Measurements from ENCODE around the gene B3GAT2.
A peak's percentile ranks its signal among the peaks of the same experiment; 100 is the strongest.

The B3GAT2 gene

DNA sequence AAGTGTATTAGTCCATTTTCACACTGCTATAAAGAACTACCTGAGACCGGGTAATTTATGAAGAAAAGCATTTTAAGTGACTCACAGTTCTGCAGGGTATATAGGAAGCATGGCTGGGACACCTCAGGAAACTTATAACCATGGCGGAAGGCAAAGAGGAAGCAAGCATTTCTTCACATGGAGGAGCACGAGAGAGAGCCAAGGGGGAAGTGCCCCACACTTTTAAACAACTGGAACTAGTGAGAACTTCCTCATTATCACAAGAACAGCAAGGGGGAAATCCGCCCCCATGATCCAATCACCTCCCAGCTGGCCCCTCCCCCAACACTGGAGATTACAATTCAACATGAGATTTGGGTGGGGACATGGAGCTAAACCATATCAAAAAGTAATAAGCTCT lies 28.3 kb upstream of the B3GAT2 start:
- no peak overlapping the region for H3K4me3 ChIP-seq (replicated peaks; ENCODE audit: low read depth, low read length)
- TF ChIP-seq, protein P1, sequence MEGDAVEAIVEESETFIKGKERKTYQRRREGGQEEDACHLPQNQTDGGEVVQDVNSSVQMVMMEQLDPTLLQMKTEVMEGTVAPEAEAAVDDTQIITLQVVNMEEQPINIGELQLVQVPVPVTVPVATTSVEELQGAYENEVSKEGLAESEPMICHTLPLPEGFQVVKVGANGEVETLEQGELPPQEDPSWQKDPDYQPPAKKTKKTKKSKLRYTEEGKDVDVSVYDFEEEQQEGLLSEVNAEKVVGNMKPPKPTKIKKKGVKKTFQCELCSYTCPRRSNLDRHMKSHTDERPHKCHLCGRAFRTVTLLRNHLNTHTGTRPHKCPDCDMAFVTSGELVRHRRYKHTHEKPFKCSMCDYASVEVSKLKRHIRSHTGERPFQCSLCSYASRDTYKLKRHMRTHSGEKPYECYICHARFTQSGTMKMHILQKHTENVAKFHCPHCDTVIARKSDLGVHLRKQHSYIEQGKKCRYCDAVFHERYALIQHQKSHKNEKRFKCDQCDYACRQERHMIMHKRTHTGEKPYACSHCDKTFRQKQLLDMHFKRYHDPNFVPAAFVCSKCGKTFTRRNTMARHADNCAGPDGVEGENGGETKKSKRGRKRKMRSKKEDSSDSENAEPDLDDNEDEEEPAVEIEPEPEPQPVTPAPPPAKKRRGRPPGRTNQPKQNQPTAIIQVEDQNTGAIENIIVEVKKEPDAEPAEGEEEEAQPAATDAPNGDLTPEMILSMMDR (IDR thresholded peaks at IDR 0.05; ENCODE audit: low read depth, low read length, missing control alignments): no peak
- no peak for DNase-seq (ENCODE audit: extremely low read depth, low read depth)

DNA sequence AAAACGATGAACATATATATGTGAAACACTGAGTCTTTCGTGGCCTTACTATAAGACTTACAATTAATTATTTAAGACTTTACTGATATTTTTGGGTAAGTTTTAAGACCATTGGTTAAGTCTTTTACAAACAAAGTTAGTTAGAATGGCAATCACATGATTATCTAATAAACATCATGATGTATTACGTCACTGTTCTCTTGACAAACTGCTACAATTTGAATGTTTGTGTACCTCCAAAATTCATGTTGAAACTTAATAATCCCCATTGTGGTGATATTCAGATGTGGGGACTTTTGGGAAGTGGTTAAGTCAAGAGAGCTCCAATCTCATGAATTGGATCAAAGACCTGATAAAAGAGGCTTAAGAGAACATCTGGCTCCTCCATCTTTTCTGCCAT lies 25.9 kb upstream of the B3GAT2 start:
- no peak overlapping the region for H3K4me3 ChIP-seq (replicated peaks; ENCODE audit: low read depth, low read length)
- DNase-seq (ENCODE audit: extremely low read depth, low read depth): no peak
- TF ChIP-seq, protein P1 (IDR thresholded peaks at IDR 0.05; ENCODE audit: low read depth, low read length, missing control alignments): no peak

DNA sequence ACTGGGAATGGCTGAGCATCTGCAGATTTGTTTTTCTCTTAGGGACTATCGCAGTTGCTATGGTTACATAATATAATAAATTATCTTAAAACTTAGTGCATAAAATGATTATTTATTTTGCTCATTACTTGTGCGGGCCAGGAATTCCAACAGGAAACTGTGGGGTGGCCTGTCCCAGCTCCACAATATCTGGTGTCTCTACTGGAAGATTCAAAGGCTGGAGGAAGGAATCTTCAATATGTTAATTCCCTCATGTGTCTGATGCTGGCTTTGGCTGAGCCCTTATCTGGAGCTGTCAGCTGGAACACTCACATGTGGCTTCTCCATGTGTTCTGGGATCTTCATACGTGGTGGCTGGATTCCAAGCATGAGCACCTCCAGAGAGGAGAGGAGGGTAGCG lies 23.9 kb upstream of the B3GAT2 start:
- DNase-seq (ENCODE audit: extremely low read depth, low read depth): no peak
- TF ChIP-seq, protein P1 (IDR thresholded peaks at IDR 0.05; ENCODE audit: low read depth, low read length, missing control alignments): no peak
- H3K4me3 ChIP-seq (replicated peaks; ENCODE audit: low read depth, low read length): no peak overlapping the region

DNA sequence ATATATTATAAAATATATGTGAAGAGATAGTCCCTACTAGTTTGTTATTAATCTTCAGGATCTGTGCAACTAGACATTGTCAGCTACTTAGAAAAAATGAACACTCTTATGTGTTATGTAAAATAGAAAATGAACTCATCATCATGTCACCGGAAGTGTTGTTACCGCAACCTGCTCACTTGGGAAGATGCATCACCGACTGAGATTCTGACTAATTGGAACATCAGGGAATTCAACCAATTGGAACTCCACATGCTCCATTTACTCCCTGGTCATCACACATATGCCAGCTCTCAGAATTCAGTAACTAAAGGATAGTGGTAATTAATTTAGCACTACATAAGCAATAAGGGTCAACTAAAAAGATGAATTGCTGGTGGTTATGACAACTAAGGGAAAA lies 16.7 kb upstream of the B3GAT2 start:
- no peak overlapping the region for H3K4me3 ChIP-seq (replicated peaks; ENCODE audit: low read depth, low read length)
- TF ChIP-seq, protein P1 (IDR thresholded peaks at IDR 0.05; ENCODE audit: low read depth, low read length, missing control alignments): no peak
- DNase-seq (ENCODE audit: extremely low read depth, low read depth): no peak

DNA sequence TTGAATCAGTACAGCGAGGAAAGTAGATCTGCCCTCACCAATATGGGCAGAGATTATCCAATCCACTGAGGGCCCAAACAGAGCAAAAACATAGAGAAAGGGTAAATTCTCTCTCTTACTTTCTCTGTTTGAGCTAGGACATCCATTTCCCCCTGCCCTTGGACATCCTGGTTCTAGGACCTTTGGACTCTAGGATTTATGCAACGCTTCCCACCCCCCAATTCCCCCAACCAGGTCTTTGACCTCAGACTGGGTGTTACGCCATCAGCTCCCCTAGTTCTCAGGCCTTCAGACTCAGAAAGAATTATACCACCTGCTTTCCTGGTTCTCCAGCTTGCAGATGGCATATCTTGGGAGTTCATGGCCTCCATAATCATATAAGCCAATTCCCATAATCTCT lies 10.2 kb upstream of the B3GAT2 start:
- no peak for DNase-seq (ENCODE audit: extremely low read depth, low read depth)
- H3K4me3 ChIP-seq (replicated peaks; ENCODE audit: low read depth, low read length): no peak overlapping the region
- TF ChIP-seq, protein P1 (IDR thresholded peaks at IDR 0.05; ENCODE audit: low read depth, low read length, missing control alignments): no peak

DNA sequence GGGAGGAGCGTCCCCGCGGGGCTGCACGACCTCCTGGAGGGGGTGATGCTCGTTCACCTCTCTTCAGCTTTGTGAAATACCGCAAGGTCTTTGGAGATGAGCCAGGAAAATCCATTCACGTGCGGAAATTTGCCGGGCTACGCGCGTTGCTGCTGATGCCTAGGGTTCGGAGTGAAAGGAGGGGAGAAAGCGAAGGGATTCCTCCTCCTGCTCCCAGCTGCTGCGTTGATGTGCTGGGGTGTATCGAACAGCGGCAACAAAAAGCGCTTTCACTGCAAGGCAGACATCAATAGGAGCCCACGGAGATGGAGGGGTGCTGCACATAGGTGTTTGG lies 391 bp upstream of the B3GAT2 start:
- no peak for DNase-seq (ENCODE audit: extremely low read depth, low read depth)
- TF ChIP-seq, protein P1 (IDR thresholded peaks at IDR 0.05; ENCODE audit: low read depth, low read length, missing control alignments): no peak
- H3K4me3 ChIP-seq (replicated peaks; ENCODE audit: low read depth, low read length): peak overlapping the region; percentile 35; the same call in 1 of the 2 replicates

DNA sequence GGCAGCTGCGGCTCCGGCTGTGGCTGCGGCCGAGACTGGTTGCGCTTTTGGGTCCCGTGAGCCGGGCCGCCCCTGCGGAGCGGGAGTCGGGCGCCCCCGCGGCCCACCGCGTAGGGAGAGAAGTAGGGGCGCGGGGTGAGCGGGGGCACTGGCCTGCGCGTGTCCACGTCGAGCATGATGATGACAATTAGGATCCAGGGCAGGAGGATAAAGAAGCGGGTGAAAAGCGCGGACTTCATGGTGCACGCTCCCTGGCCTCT lies 739 bp downstream of the B3GAT2 start:
- DNase-seq (ENCODE audit: extremely low read depth, low read depth): no peak
- peak overlapping the region; percentile 35 for H3K4me3 ChIP-seq (replicated peaks; ENCODE audit: low read depth, low read length)
- TF ChIP-seq, protein P1 (IDR thresholded peaks at IDR 0.05; ENCODE audit: low read depth, low read length, missing control alignments): no peak

All from HFF-Myc (cell line).